Stimulated activated CD4-positive, alpha-beta T cell treated with anti-CD3 and anti-CD28 coated beads, Interleukin-15, amount 100 ng/mL, for 24 hours (primary cell): ENCODE measurements around the gene LY6G6C.
"Not testable (repeated sequence)": the region's sequence is repeated elsewhere in the genome, so short reads cannot be mapped to it uniquely, and the experiment has no call there.

Experiments
- DNase-seq: peaks from one replicate; pipeline ENCODE4 v3.0.0-alpha.2; 2020

Gene LY6G6C

DNA sequence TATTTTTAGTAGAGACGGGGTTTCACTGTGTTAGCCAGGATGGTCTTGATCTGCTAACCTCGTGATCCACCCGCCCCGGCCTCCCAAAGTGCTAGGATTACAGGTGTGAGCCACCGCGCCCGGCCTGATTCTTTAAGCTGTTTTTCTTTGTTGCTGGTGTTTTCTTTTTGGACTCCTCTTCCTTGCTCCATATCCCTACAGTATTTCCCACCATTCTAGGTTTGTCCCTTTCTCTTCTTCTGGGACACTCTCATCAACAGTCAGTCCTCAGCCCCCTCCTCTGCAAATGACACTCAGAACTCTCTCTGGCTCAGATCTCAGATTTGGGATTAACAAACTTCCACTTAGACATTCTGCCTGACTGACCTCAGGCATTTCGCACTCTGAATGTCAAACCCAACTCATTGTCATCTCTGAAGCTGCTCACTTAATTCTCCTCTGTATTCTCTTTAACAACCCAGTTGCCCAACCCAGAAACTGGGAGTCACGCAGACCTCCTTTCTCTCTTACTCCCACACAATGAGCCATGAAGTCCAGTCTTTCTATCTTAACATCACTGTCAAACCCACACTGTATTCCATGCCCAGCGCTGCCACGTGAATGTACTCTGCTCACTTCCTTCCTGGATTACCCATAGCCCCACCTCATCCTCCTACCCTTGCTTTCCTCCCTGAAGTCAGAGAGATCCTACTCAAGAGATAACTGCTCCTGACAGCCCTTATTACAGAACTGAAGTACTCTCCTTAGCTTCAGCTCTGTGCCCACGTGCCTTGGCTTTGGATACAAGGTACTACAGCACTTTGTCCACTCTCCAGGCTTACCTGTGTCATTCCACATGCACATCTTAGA is 4.2 kb upstream of the LY6G6C start:
- DNase-seq = no peak

DNA sequence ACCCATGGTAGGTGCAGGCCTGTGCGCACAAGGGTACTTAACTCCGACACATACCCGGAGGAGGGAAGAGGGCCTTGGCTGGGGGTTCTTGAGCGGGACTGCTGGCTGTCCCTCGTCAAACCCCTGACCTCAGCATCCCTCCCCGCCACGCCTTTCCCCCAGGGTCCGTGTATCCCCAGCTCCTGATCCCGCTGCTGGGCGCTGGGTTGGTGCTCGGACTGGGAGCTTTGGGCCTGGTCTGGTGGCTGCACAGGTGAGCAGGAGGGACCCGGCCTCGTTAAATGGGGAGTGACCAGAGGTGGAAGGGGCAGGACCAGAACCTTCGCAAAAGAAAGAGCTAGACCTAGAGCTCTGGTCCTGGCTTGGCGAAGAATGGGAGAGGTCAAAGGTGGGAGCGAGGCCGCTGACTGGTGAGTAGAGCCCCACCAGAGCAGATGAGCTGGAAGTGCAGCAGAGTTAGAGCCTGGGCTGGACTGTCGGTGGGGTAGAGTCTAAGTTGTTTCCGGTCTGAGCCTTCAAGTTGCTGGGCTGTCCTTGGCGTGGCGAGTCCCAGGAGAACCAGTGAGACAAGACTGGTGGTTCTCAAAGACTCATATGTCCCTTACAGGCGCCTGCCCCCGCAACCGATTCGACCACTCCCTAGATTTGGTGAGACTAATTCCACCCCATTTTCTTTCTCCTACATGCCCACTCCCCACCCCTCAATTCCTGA is 2.6 kb upstream of the LY6G6C start:
- no peak for DNase-seq

DNA sequence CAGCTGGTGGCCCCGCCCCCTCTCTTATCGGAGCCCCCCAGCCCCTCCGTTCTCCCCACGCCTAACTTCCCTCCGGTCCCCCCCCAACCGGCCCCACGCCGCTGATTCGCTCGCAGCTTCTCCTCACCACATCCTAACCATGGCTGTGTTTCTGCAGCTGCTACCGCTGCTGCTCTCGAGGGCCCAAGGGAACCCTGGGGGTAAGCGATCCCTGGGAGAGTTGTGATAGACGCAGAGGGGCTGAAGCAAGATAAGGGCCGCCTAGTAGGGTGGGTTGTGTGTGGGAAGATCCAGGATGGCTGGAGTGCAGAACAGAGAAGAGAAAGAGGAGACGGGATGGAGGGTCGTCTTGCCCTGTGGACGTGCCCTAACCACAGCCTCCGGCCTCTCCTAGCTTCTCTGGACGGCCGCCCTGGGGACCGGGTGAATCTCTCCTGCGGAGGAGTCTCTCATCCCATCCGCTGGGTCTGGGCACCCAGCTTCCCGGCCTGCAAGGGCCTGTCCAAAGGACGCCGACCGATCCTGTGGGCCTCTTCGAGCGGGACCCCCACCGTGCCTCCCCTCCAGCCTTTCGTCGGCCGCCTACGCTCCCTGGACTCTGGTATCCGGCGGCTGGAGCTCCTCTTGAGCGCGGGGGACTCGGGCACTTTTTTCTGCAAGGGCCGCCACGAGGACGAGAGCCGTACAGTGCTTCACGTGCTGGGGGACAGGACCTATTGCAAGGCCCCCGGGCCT is 1.9 kb upstream of the LY6G6C start, which contains the start of gene MPIG6B:
Gene MPIG6B, plus strand, starts transcription at position 129 of the 735 bp plus-strand sequence. Its CDS starts 11 bp downstream, at position 140.
- DNase-seq = no peak

DNA sequence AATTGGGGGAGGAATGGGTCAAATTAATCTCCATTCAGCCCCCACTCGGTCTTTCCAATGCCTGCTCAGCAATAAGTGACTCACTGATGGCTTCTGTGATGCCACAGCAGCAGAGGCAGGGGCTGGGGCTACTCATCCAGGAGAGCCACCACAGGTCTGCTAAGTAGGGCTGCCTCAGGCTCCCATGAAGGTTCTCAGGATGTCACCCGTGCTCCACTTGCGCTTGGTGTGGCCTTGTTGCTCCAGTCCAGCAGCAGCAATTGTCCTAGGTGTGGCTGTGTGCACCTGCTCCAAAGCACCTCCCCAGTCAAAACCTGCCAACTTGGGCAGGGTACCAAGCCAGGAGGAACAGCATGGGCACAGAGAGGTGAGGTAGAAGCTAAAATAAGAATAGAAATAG is 627 bp upstream of the LY6G6C start:
- DNase-seq = no peak

DNA sequence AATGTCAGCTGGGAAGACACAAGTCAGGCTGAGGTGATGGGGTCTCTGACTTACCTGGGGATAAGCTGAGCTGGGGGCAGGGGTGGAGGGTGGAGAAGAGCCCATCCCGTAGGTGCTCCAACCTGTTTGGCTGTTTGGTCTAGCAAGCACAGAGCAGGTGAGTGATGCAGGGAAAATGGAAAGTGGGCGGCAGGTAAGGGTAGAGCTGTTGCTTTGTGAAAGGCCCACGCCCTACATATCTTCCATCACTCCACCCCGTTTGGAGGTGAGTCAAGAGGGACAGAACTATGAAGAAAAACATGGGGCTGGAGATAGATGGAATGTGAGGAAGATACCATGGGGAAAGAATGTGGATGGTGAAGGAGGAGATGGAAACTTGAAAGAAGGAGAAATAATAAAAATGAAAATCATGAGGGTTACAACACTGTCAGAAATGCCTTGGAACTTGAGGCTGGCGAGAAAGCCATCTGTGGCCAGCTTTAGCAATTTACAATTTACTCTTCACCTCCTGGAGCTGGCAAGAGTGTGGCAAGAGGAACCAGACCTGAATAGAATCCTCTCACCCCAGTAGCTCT is 1.3 kb downstream of the LY6G6C start:
- DNase-seq = no peak

DNA sequence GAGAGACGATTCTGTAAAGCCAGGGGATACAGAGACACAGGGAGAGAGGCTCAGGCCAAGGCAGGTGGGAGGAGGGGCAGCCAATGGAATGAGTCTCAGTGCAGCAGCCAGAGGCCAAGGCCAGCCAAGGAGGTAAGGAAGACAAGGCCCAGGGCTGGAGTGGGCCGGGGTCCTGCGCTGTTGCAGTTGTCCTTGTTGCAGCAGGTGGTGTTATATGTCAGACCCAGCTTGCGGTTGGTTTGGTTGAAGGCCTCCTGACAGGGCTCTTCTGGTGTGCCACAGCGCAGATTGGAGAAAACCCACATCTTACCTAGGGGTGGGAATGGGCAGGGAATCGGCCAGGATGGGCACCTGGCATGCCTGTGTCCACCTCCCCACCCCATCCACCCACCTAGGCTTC is 2.5 kb downstream of the LY6G6C start:
- no peak for DNase-seq

DNA sequence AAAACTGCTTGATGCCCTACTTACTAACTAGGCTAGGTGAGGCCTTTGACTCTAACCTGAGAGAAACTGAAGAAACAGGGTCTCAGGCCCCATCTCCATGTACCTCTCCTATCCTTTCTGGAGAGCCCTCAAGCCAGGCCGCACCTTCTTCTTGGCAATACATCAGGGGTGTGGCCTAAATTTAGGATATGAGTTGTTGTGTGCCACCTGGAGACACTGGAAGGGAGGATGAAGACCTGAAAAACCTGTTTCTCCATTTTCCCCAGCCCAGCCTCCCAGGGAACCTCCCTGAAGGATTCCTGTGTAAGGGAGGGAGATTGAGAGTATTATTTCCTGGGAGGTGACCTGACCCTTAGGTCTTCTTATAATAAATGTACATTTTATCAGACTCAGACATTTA is 3.3 kb downstream of the LY6G6C start:
- no peak for DNase-seq

DNA sequence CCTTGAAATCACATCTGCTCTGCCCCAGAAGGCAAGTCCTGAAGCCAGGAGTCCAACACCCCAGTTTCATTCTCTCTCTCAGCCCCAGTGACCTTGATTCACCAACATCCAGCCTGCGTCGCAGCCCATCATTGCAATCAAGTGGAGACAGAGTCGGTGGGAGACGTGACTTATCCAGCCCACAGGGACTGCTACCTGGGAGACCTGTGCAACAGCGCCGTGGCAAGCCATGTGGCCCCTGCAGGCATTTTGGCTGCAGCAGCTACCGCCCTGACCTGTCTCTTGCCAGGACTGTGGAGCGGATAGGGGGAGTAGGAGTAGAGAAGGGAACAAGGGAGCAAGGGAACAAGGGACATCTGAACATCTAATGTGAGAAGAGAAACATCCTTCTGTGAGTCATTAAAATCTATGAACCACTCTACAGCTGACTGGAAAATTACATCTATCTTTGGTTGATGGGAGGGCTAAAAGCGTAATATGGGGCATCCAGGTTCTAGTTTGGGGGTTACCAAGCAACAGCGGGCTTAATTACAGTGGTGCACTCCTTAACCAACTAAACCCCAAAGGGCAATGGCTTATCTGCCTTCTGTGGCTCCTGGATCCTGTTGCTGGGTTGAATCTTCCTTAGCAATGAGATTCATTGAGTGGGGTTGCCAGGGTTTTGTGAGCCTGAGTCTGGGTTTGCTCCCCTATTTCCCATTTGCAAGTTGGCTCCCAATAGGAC is 3.9 kb downstream of the LY6G6C start:
- DNase-seq = no peak

DNA sequence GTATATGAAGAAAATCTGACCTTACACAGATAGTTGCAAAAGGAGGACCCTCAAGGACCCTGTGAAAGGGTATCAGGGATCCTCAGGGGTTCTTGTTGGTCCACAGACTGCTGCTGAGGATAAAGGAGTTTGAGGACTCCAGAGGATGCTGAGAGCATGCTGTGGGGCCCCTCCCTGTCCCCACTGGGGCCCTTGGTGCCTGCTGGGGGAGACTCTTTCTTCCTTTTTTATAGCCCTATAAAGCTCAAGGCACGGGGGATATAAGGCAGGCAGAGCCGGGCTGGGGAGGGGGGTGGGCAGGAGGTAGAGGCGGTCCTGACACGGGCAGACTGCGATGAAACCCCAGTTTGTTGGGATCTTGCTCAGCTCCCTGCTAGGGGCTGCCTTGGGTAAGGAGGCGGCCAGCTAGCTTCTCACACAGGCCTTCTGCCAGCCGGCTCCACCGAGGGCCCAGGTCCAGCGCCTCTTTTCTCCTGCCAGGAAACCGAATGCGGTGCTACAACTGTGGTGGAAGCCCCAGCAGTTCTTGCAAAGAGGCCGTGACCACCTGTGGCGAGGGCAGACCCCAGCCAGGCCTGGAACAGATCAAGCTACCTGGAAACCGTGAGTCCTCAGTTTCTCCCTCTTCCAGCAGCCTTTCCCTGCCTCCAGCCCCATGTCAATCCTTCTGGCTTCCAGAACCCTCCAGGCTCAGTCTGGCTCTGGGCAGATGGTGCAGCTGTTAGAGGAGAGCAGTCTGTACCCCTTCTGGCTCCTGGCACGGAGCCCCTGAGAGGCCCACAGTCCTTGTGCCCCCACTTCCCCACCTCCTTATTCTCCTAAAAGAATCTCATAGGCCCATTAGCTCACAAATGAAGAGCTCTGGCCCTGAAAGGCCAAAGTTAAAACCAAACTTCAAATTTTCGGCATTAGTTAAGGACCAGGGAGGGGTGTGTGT is 6.3 kb downstream of the LY6G6C start, which contains the start of gene LY6G6D:
Gene LY6G6D, plus strand, starts transcription at position 327 of the 937 bp plus-strand sequence. Its CDS starts 8 bp downstream, at position 335.
- no peak for DNase-seq

DNA sequence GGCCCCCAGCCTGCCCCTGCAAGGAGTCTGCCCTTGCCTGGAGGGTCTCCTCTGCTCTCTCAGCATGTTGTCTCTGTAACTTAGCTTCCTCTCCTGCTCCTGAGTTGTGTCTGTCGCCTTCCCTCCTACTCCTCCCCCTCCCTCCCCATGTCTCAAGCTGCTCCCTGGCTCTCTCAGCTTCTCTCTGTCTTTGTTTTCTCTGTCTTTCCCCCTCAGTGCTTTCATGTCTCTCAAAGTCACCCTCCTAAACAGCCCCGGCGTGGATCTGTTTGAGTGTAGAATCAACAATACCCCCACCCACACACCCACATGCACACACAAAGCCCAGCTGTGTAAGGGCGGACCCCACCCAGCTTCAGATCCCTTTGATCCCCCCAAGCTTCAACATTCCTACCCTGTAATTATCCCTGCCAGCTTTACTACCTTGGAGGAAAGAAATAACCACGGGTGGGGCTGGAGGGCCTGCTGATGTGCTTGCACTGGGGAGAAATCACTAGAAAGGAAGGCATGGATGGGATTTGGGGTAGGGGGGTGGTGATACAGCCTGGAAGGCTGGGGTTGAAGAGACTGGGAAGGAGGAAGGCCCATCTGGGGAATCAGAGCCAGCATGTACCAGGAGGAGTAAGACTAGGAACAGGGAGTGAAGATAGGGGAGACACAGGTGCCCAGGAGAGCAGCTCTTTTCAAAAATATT is 7.4 kb downstream of the LY6G6C start:
- no peak for DNase-seq

DNA sequence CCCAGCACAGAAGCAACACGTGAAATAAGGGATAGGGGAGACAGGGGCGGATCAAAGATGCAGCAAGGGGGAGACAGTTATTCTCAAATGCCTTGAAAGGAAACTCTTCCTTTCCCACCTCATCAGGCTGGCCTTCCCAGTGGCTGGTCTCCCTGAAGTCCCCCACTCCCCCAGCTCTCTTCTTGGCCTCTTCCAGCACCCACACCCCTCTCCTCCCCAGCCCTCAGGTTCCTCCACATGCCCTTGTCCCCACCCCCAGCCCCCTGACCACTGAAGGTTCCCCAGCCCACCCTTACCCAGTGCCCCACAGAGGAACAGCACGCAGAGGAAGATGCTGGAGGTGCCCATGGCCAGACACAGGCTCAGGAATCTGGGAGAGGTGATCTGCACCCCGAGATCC is 8.1 kb downstream of the LY6G6C start:
- no peak for DNase-seq

DNA sequence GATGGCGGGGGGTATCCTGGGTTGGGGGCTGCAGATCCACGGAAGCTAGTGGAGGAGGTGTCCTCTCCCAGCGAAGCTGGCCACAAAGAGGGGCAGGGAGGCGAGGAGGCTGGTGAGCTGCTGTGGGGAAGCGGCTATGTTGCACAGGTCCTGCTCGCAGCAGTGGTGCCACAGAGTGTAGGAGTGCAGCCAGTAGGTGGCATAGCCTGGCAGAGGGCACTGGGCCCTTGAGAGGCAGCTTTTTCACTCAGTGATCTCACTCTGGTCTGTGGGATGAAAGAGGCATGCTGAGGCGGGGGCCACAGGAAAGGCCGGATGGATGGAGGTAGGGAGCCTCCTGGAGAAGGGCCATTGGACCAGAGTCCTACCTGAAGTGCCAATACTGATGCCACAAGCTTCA is 9.2 kb downstream of the LY6G6C start:
- DNase-seq = no peak

DNA sequence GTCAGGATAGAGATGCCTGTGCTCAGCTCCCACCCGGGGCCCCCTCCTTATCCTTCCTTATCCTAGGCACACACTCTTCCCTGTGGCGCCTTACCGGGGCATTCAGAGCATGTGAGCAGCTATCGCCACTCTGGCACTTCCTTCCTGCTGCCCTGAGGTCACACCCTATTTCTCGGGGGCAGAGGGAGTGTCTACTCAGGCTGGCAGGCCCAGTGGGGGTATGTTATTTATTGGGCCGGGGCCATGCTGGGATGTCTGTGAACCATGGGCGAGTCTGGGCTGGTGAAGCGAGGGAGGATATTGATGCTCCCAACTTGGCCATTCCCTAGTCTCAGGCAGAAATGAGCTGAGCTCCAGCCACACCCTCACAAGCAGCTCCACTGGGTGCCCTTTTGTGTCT is 10.3 kb downstream of the LY6G6C start:
- DNase-seq = no peak

DNA sequence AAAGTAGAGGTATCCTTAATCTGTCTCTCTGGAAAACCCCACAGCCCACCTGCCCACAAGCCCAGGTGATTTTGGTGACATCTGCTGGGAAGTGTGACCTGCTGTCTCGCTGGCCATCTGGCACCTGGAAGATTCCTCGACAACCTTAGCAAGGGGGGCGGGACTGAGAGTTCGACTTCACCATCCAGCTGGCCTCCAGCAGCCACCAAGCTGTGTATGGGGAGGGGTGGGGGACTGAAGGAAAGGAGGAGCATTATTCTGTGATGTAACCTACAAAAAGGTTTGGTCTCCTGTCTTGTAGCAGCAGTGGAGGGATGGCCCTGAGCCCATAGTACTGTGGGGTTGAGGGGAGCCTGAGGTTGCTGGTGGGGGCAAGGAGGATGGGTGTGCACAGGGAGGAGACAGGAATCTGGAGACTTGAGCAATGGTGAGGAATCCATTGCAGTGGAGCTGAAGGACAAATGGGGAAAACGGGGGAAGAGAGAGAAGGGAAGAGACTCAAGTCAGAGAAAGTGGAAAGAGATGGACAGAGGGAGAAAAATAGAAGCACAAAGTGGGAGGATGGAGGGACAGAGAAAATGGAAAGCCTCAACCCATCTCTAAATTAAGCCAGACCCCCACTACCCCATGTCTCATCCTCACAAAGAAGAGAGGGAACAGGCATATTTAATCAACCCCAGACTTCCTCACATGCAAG is 10.9 kb downstream of the LY6G6C start:
- no peak for DNase-seq

DNA sequence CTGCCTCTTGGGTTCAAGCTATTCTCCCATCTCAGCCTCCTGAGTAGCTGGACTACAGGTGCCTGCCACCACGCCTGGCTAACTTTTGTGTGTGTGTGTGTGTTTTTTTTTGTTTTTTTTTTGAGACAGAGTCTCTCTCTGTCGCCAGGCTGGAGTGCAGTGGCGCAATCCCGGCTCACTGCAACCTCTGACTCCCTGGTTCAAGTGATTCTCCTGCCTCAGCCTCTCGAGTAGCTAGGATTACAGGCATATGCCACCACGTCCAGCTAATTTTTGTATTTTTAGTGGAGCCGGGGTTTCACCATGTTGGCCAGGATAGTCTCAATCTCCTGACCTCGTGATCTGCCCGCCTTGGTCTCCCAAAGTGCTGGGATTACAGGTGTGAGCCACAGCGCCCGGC is 12.4 kb downstream of the LY6G6C start:
- not testable (repeated sequence) for DNase-seq

DNA sequence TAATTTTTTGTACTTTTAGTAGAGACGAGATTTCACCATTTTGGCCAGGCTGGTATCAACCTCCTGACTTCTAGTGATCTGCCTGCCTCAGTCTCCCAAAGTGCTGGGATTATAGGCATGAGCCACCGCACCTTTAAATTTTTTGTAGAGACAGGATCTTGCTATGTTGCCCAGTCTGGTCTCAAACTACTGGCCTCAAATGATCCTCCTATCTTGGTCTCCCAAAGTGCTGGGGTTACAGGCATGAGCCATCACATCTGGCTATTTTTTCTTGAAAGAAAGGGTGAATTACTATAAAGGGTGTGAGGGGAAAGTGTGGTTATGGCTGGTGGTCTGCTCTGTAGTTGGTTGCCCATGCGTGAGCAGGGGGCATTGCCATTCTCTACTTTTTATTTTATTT is 13.3 kb downstream of the LY6G6C start:
- no peak for DNase-seq

DNA sequence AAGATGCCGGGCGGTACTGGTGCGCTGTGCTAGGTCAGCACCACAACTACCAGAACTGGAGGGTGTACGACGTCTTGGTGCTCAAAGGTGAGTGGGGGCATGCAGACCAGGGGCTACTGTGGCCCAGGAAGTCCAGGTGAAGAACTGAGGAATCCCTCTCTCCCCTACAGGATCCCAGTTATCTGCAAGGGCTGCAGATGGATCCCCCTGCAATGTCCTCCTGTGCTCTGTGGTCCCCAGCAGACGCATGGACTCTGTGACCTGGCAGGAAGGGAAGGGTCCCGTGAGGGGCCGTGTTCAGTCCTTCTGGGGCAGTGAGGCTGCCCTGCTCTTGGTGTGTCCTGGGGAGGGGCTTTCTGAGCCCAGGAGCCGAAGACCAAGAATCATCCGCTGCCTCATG is 13.8 kb downstream of the LY6G6C start:
- no peak for DNase-seq

DNA sequence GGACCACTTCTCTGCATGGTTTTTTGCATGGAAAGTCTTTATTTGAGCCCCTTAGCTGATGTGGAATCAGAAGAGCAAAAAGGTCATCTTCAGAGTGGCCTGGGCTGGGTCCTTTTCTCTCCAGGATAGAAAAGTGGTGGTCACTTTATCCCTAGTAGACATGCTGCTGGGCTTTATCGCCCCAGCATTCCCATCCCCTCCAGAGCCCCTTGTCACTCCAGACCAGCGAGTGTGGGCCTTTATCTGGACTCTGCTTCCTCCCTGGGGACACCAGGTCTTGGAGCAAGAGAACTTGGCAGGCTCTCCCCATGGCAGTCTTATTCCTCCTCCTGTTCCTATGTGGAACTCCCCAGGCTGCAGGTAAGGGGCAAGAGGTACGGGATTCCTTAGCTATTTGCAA is 14.9 kb downstream of the LY6G6C start, which contains the start of gene LY6G6F:
Gene LY6G6F, plus strand, starts transcription at position 268 of the 400 bp plus-strand sequence. Its CDS starts 41 bp downstream, at position 309.
- no peak for DNase-seq

DNA sequence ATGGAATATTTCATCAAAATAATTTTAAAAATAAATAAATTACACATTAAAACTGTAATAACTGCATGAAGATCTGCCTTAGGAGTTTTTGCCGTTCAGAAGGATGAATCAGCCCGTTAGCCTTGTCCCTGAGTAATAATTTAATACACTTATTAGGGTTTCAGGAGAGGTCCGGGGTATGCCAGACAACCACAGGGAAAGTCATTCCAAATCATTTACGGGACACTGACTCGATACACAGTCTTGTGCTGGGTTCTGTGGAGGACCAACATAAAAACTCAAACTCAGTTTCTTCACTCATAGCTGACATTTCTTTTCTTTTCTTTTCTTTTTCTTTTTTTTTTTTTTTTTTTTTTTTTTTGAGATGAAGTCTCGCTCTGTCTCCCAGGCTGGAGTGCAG is 15.6 kb downstream of the LY6G6C start:
- no peak for DNase-seq
